ENCODE measurements around the gene CDC42BPB. TPM values are rescaled to one million over a fixed set of nuclear protein-coding genes. Genes with fewer than 3 reads are reported as not detected.

Gene CDC42BPB
- total RNA-seq, 1 donor from 2014 or later: 105 TPM

GRCh38 chr14:102983496-102983895 is 73.9 kb downstream of the CDC42BPB start:
- intact Hi-C loops (cut with DNase I): no loop called here

GRCh38 chr14:102982852-102983470 is 74.4 kb downstream of the CDC42BPB start:
- intact Hi-C loops (cut with DNase I): no loop called here
- no peak for DNase-seq (ENCODE audit: low spot score)
- no peak for ATAC-seq

More at GRCh38 chr14:102983496-102983895, 73.9 kb downstream of the CDC42BPB start:
- ATAC-seq (no peak), DNase-seq (ENCODE audit: low spot score) (no peak)

GRCh38 chr14:102980409-102980810 is 76.9 kb downstream of the CDC42BPB start:
- no peak for ATAC-seq
- no peak for DNase-seq (ENCODE audit: low spot score)
- intact Hi-C loops (cut with DNase I): no loop called here

GRCh38 chr14:102979406-102979805 is 77.9 kb downstream of the CDC42BPB start:
- DNase-seq (ENCODE audit: low spot score): no peak
- intact Hi-C loops (cut with DNase I): no loop called here
- no peak for ATAC-seq

- DNase-seq (ENCODE audit: low spot score) (no peak), ATAC-seq (no peak)
- intact Hi-C loops (cut with DNase I): no loop called here
These were observed 79.9 kb downstream of the CDC42BPB start for GRCh38 chr14:102977475-102977874.

- ATAC-seq (no peak), DNase-seq (ENCODE audit: low spot score) (no peak)
- intact Hi-C loops (cut with DNase I): no loop called here
These were observed 81.7 kb downstream of the CDC42BPB start for GRCh38 chr14:102975662-102976061.

GRCh38 chr14:102973706-102974285 is 83.6 kb downstream of the CDC42BPB start:
- intact Hi-C loops (cut with DNase I): no loop called here
- DNase-seq (ENCODE audit: low spot score) (no peak), ATAC-seq (no peak)

- intact Hi-C loops (cut with DNase I): no loop called here
- no peak for ATAC-seq
- no peak for DNase-seq (ENCODE audit: low spot score)
These were observed 85.3 kb downstream of the CDC42BPB start for GRCh38 chr14:102971836-102972606.

- intact Hi-C loops (cut with DNase I): no loop called here
- ATAC-seq (no peak), DNase-seq (ENCODE audit: low spot score) (no peak)
These were observed 86.0 kb downstream of the CDC42BPB start for GRCh38 chr14:102971314-102971713.

GRCh38 chr14:102970496-102970895 is 86.9 kb downstream of the CDC42BPB start:
- ATAC-seq: no peak
- no peak for DNase-seq (ENCODE audit: low spot score)
- intact Hi-C loops (cut with DNase I): no loop called here

GRCh38 chr14:102969901-102970300 is 87.4 kb downstream of the CDC42BPB start:
- intact Hi-C loops (cut with DNase I): no loop called here
- ATAC-seq (no peak), DNase-seq (ENCODE audit: low spot score) (no peak)

- intact Hi-C loops (cut with DNase I): no loop called here
- ATAC-seq: no peak
- no peak for DNase-seq (ENCODE audit: low spot score)
These were observed 88.1 kb downstream of the CDC42BPB start for GRCh38 chr14:102969060-102969791.

GRCh38 chr14:102968306-102968705 is 89.0 kb downstream of the CDC42BPB start:
- no peak for ATAC-seq
- intact Hi-C loops (cut with DNase I): no loop called here

GRCh38 chr14:102967506-102967795 is 89.9 kb downstream of the CDC42BPB start:
- peak; percentile 38 for ATAC-seq
- intact Hi-C loops (cut with DNase I): no loop called here
- no peak for DNase-seq (ENCODE audit: low spot score)

More at GRCh38 chr14:102968306-102968705, 89.0 kb downstream of the CDC42BPB start:
- no peak for DNase-seq (ENCODE audit: low spot score)

GRCh38 chr14:102966681-102967505 is 90.5 kb downstream of the CDC42BPB start:
- DNase-seq (ENCODE audit: low spot score): no peak
- intact Hi-C loops (cut with DNase I): no loop called here

GRCh38 chr14:102965971-102966655 is 91.2 kb downstream of the CDC42BPB start:
- DNase-seq (ENCODE audit: low spot score) (no peak), ATAC-seq (no peak)
- intact Hi-C loops (cut with DNase I): no loop called here

More at GRCh38 chr14:102966681-102967505, 90.5 kb downstream of the CDC42BPB start:
- ATAC-seq: peak; percentile 90

GRCh38 chr14:102965282-102965681 is 92.1 kb downstream of the CDC42BPB start:
- DNase-seq (ENCODE audit: low spot score) (no peak), ATAC-seq (no peak)
- intact Hi-C loops (cut with DNase I): no loop called here

- ATAC-seq (no peak), DNase-seq (ENCODE audit: low spot score) (no peak)
- intact Hi-C loops (cut with DNase I): no loop called here
These were observed 93.1 kb downstream of the CDC42BPB start for GRCh38 chr14:102964152-102964730.

Measured in sciatic nerve (tissue), 2 donors.